ENCODE measurements around the gene RAB25.
A peak's percentile ranks its signal among the peaks of the same experiment; 100 is the strongest.
"Not testable (repeated sequence)": the region's sequence is repeated elsewhere in the genome, so short reads cannot be mapped to it uniquely, and the experiment has no call there.

Gene RAB25

GRCh38 chr1:156054500-156055280 lies 6.3 kb upstream of the RAB25 start, which contains the start of gene LAMTOR2:
TSS of gene LAMTOR2 (plus strand) at chr1:156054782. CDS start at chr1:156054890, 108 bp downstream.
- DNase-seq, result peak; percentile 97

- no peak for DNase-seq
Measured at GRCh38 chr1:156055281-156056048, 5.5 kb upstream of the RAB25 start.

- no peak for DNase-seq
Measured at GRCh38 chr1:156056326-156056849, 4.6 kb upstream of the RAB25 start.

- no peak for DNase-seq
Measured at GRCh38 chr1:156062189-156062588, 1.2 kb downstream of the RAB25 start.

GRCh38 chr1:156063997-156064285 lies 3.0 kb downstream of the RAB25 start:
- no peak for DNase-seq

GRCh38 chr1:156064615-156065014 lies 3.7 kb downstream of the RAB25 start:
- no peak for DNase-seq

- DNase-seq, result no peak
Measured at GRCh38 chr1:156065212-156065611, 4.3 kb downstream of the RAB25 start.

GRCh38 chr1:156065871-156066270 lies 4.9 kb downstream of the RAB25 start:
- no peak for DNase-seq

- no peak for DNase-seq
Measured at GRCh38 chr1:156067262-156067661, 6.3 kb downstream of the RAB25 start.

- DNase-seq, result no peak
Measured at GRCh38 chr1:156069490-156070455, 8.8 kb downstream of the RAB25 start.

GRCh38 chr1:156070548-156070947 lies 9.6 kb downstream of the RAB25 start:
- DNase-seq, result no peak

GRCh38 chr1:156071332-156071816 lies 10.4 kb downstream of the RAB25 start:
- not testable (repeated sequence) for DNase-seq

GRCh38 chr1:156072251-156072650 lies 11.3 kb downstream of the RAB25 start:
- no peak for DNase-seq

GRCh38 chr1:156073110-156073687 lies 12.2 kb downstream of the RAB25 start:
- DNase-seq, result no peak

- DNase-seq, result no peak
Measured at GRCh38 chr1:156073740-156074139, 12.8 kb downstream of the RAB25 start.

- no peak for DNase-seq
Measured at GRCh38 chr1:156074661-156075060, 13.7 kb downstream of the RAB25 start.

- DNase-seq, result no peak
Measured at GRCh38 chr1:156075162-156075561, 14.2 kb downstream of the RAB25 start.

- DNase-seq, result no peak
Measured at GRCh38 chr1:156075775-156076204, 14.8 kb downstream of the RAB25 start.

- no peak for DNase-seq
Measured at GRCh38 chr1:156076609-156077429, 15.9 kb downstream of the RAB25 start.

GRCh38 chr1:156077430-156077760 lies 16.4 kb downstream of the RAB25 start:
- DNase-seq, result no peak

- no peak for DNase-seq
Measured at GRCh38 chr1:156078728-156079127, 17.8 kb downstream of the RAB25 start.
